ENCODE measurements around the gene USP6NL.

DNA sequence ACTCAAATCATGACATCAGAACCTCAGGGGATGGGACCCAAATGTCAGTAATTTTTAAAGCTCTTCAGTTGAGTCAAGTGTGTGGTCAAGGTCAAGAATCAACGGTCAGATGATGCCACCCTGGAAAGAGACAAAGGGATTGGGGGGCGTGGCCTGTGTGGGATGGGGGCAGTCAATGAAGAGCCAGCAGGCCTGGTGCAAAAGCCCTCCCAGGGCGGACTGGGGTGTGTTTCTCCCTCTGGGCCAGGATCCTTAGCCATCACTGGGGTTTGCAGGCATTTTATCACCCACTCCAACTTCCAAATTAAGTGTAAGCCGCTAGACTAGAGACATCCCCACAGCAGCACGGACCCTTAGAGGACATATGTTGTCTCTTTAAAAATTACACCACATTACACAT is 204.7 kb downstream of the USP6NL start:
- TF ChIP-seq, protein P1, sequence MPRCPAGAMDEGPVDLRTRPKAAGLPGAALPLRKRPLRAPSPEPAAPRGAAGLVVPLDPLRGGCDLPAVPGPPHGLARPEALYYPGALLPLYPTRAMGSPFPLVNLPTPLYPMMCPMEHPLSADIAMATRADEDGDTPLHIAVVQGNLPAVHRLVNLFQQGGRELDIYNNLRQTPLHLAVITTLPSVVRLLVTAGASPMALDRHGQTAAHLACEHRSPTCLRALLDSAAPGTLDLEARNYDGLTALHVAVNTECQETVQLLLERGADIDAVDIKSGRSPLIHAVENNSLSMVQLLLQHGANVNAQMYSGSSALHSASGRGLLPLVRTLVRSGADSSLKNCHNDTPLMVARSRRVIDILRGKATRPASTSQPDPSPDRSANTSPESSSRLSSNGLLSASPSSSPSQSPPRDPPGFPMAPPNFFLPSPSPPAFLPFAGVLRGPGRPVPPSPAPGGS (IDR thresholded peaks at IDR 0.05; ENCODE audit: borderline replicate concordance, insufficient read depth, low read depth, low read length, poor library complexity, severe bottlenecking), result no peak
- TF ChIP-seq FOXM1 (IDR thresholded peaks at IDR 0.05; ENCODE audit: low read depth, low read length), result no peak
- TF ChIP-seq, protein P2, sequence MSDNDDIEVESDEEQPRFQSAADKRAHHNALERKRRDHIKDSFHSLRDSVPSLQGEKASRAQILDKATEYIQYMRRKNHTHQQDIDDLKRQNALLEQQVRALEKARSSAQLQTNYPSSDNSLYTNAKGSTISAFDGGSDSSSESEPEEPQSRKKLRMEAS (IDR thresholded peaks at IDR 0.05; ENCODE audit: low read depth, low read length), result no peak

All from GM12878 (cell line).